ENCODE data around the gene TSKU. TPM values are rescaled to one million over a fixed set of nuclear protein-coding genes. Genes with fewer than 3 reads are reported as not detected.
"Not testable (repeated sequence)": the region's sequence is repeated elsewhere in the genome, so short reads cannot be mapped to it uniquely, and the experiment has no call there.

Gene TSKU
- total RNA-seq, 1 experiment from 2014 or later: 20.1 TPM

DNA sequence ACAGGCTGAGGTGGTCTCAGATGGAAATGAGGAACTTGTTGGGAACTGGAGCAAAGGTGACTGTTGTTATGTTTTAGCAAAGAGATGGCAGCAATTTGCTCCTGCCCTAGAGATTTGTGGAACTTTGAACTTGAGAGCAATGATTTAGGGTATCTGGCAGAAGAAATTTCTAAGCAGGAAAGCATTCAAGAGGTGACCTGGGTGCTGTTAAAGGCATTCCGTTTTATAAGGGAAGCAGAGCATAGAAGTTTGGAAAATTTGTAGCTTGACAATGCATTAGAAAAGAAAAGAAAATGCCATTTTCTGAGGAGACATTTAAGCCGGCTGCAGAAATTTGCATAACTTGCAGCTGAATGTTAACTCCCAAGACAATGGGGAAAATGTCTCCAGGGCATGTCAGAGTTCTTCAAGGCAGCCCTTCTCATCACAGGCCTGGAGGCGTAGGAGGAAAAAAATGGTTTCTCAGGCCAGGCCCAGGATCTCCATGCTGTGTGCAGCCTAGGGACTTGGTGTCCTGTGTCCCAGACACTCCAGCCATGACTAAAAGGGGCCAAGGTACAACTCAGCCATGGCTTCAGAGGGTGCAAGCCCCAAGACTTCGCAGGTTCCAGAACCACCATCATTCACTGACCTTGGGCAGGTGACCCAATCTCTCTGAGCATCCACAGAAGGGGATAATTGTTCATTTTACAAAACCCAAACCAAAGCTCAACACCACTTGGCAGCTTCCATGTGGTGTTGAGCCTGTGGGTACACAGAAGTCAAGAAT is 8.0 kb downstream of the TSKU start:
- Mint-ChIP-seq H3K36me3 (ENCODE audit: insufficient read depth, unreplicated experiment) (peaks cover 19% of the 10 kb centered on the region), H3K4me3 (ENCODE audit: unreplicated experiment) (peak overlapping the region; percentile 65), H3K4me1 (ENCODE audit: insufficient read depth, unreplicated experiment) (peaks cover 78% of the 10 kb centered on the region)
- H3K9me3 Mint-ChIP-seq (ENCODE audit: unreplicated experiment); BruUV-seq (replicated peaks); intact Hi-C loops (cut with micrococcal nuclease); H3K27ac Mint-ChIP-seq (ENCODE audit: low read depth, unreplicated experiment); DNase-seq (ENCODE audit: unreplicated experiment); H3K27me3 Mint-ChIP-seq (ENCODE audit: insufficient read depth, unreplicated experiment): not testable (repeated sequence)
- ChIA-PET CTCF (interaction anchor here (0.7 to 6.5 kb wide), 4 partner anchors 9 to 233 kb away, joined by 3 to 47 read pairs (median 3); no protein-coding TSS in a partner anchor), POLR2A (interaction anchor here (0.9 to 3.1 kb wide), 5 partner anchors 8 to 34 kb away, joined by 3 to 13 read pairs (median 5); no protein-coding TSS in a partner anchor)

GRCh38 chr11:76791861-76792260 is 8.7 kb downstream of the TSKU start:
- Mint-ChIP-seq H3K27ac (ENCODE audit: low read depth, unreplicated experiment) (peak overlapping the region; percentile 91), H3K4me1 (ENCODE audit: insufficient read depth, unreplicated experiment) (peaks cover 72% of the 10 kb centered on the region), H3K9me3 (ENCODE audit: unreplicated experiment) (no peaks in the 10 kb centered on the region), H3K4me3 (ENCODE audit: unreplicated experiment) (peak overlapping the region; percentile 65), H3K27me3 (ENCODE audit: insufficient read depth, unreplicated experiment) (no peaks in the 10 kb centered on the region), H3K36me3 (ENCODE audit: insufficient read depth, unreplicated experiment) (peaks cover 16% of the 10 kb centered on the region)
- BruUV-seq (replicated peaks): no TSS peak
- TF ChIP-seq, protein P1, sequence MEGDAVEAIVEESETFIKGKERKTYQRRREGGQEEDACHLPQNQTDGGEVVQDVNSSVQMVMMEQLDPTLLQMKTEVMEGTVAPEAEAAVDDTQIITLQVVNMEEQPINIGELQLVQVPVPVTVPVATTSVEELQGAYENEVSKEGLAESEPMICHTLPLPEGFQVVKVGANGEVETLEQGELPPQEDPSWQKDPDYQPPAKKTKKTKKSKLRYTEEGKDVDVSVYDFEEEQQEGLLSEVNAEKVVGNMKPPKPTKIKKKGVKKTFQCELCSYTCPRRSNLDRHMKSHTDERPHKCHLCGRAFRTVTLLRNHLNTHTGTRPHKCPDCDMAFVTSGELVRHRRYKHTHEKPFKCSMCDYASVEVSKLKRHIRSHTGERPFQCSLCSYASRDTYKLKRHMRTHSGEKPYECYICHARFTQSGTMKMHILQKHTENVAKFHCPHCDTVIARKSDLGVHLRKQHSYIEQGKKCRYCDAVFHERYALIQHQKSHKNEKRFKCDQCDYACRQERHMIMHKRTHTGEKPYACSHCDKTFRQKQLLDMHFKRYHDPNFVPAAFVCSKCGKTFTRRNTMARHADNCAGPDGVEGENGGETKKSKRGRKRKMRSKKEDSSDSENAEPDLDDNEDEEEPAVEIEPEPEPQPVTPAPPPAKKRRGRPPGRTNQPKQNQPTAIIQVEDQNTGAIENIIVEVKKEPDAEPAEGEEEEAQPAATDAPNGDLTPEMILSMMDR (IDR thresholded peaks at IDR 0.05; ENCODE audit: unreplicated experiment): no peak
- CTCF ChIA-PET: interaction anchor here (0.9 to 6.5 kb wide), 2 partner anchors 9 to 57 kb away, joined by 4 to 47 read pairs; no protein-coding TSS in a partner anchor
- POLR2A ChIA-PET: interaction anchor here (0.6 to 3.1 kb wide), 6 partner anchors 10 to 33 kb away, joined by 3 to 13 read pairs (median 4); no protein-coding TSS in a partner anchor
- intact Hi-C loops (cut with micrococcal nuclease): no loop called here
- DNase-seq (ENCODE audit: unreplicated experiment): peak; percentile 90

DNA sequence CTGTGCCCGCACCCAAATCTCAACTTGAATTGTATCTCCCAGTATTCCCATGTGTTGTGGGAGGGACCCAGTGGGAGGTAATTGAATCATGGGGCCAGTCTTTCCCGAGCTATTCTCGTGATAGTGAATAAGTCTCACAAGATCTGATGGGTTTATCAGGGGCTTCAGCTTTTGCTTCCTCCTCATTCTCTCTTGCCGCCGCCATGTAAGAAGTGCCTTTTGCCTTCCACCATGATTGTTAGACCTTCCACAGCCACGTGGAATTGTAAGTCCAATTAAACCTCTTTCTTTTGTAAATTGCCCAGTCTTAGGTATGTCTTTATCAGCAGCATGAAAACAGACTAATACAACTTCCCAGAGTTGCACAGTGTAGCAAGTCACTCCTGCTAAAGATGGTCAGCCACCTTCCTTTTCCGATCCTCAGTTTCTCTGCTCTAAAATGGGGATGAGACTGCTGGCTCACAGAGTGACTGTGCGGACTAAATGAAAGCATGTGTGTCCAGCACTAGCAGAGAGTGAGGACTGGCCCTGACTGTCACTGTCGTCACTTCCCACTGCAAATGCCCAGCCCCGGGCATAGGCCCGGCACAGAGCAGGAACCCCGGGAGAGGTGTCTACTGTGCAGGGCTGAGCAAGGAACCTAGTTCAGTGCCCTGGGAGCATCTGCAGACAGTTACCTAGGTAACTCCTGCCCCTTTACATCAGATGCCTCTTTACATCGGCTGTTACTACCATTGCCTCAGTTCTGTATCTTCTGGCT is 9.5 kb downstream of the TSKU start:
- POLR2A ChIA-PET: interaction anchor here (0.6 to 3.1 kb wide), 4 partner anchors 9 to 22 kb away, joined by 3 to 13 read pairs (median 8); no protein-coding TSS in a partner anchor
- peaks cover 21% of the 10 kb centered on the region for H3K36me3 Mint-ChIP-seq (ENCODE audit: insufficient read depth, unreplicated experiment)
- H3K4me3 Mint-ChIP-seq (ENCODE audit: unreplicated experiment): peak overlapping the region; percentile 65
- intact Hi-C loops (cut with micrococcal nuclease): no loop called here
- DNase-seq (ENCODE audit: unreplicated experiment): no peak
- CTCF ChIA-PET: interaction anchor here (0.7 to 6.5 kb wide), 5 partner anchors 8 to 980 kb away, joined by 3 to 47 read pairs (median 4); no protein-coding TSS in a partner anchor
- H3K27me3 Mint-ChIP-seq (ENCODE audit: insufficient read depth, unreplicated experiment): no peaks in the 10 kb centered on the region
- H3K27ac Mint-ChIP-seq (ENCODE audit: low read depth, unreplicated experiment): peak overlapping the region; percentile 91
- TF ChIP-seq, protein P1 (IDR thresholded peaks at IDR 0.05; ENCODE audit: unreplicated experiment): no peak
- BruUV-seq (replicated peaks): TSS peak; percentile 18
- no peaks in the 10 kb centered on the region for H3K9me3 Mint-ChIP-seq (ENCODE audit: unreplicated experiment)
- H3K4me1 Mint-ChIP-seq (ENCODE audit: insufficient read depth, unreplicated experiment): peaks cover 63% of the 10 kb centered on the region

DNA sequence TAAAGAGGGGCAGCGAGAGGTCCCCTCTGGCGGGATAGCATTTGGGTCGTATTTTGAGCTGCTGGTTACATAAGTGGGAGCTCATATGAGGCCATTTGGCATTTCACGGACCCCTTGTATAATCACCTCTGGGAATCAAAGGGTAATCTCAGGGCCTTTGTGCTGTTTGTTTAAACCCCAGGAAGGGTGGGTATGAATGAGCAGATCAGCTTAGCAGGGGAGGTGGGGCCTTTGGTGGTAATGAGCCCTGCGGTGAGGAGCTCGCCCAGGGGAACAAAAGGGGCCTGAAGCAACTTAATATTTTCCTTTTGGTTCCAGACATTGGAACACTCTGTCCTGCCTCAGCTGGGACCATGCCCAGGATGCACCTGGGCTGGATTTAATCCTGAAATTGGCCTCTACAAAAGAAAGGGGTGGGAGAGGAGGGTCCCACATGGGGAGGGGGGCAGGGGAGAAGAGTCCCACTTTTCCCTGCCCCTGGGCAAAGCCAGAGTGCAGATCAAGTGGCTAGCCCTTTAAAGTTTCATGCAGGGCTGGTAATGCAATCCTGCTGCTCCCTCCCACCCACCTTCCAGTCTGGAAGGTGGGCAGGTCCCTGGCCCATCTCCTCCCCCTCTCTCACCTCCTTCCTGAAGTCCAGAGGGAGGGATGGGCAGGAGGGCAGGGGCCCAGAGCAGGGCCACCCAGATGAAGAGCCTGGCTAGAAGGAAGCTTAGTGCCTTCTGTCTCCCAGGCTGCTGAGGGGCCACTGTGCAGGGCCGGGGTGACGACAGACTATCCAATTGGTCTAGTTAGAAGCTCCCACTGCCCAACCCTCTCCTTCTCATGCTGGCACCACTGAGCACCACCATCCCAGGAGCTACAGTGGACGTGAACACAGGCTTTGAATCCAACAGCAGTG is 10.5 kb downstream of the TSKU start:
- Mint-ChIP-seq H3K4me1 (ENCODE audit: insufficient read depth, unreplicated experiment) (peaks cover 54% of the 10 kb centered on the region), H3K27me3 (ENCODE audit: insufficient read depth, unreplicated experiment) (no peaks in the 10 kb centered on the region), H3K36me3 (ENCODE audit: insufficient read depth, unreplicated experiment) (peaks cover 31% of the 10 kb centered on the region), H3K4me3 (ENCODE audit: unreplicated experiment) (peak overlapping the region; percentile 65), H3K27ac (ENCODE audit: low read depth, unreplicated experiment) (peak overlapping the region; percentile 79), H3K9me3 (ENCODE audit: unreplicated experiment) (no peaks in the 10 kb centered on the region)
- ChIA-PET CTCF (interaction anchor here (0.6 to 6.5 kb wide), 6 partner anchors 59 to 981 kb away, joined by 3 to 47 read pairs (median 4); no protein-coding TSS in a partner anchor), POLR2A (interaction anchor here (0.5 to 3.1 kb wide), 5 partner anchors 11 to 600 kb away, joined by 3 to 12 read pairs (median 3); no protein-coding TSS in a partner anchor)
- BruUV-seq (replicated peaks): no TSS peak
- TF ChIP-seq, protein P1 (IDR thresholded peaks at IDR 0.05; ENCODE audit: unreplicated experiment): no peak
- intact Hi-C loops (cut with micrococcal nuclease): no loop called here
- DNase-seq (ENCODE audit: unreplicated experiment): no peak
